Fibroblast of lung (primary cell): Measurements from ENCODE around the gene GPRASP2.
A peak's percentile ranks its signal among the peaks of the same experiment; 100 is the strongest.

Experiments
- EZH2 ChIP-seq: IDR thresholded peaks from 2 replicates; pipeline ENCODE4 v1.5.1; 2012; ENCODE audit warnings: low read length, control low read depth, mild to moderate bottlenecking; ENCODE audit errors: missing control alignments
- TF ChIP-seq, protein P1 (sequence below), 2 donors: IDR thresholded peaks in 1 of 2; conservative IDR thresholded peaks in 1 of 2; 1 replicate in 1 of 2; 2 replicates in 1 of 2; pipeline ENCODE4 v1.5.1; 2011 to 2012; ENCODE audit warnings: low read length in 2 of 2, control low read depth in 1 of 2, inconsistent platforms in 1 of 2, low read depth in 1 of 2, mild to moderate bottlenecking in 1 of 2

DNA sequence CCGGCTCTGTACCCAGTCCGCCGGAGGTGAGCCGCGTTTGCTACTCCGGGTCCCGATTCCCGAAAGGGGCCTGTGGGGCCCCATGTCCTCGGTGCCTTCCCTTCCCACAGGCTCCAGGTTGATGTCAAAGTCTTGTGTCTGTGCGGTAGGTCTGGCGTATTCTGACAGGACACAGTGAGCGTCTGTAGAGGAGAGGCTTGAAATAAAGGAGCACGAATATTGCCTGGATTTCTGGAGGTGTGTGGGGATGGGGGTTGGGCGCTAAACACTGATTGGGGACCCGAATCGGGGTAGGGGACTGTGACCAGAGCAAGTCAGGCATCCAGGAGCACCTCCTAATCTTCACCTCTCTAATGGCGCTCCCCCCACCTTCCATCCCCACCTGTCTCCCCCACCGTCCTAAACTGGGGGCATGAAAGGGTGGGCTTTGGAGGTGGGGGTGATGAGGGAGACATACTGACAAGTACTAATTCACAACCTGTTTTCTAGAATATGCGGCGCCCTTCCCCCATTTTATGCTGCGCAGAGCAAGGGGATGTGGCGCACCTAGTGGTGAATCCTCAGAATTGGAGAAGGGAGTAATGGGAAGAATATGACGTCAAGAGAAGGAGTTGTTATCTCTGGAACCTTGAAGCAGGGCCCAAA lies 855 bp downstream of the GPRASP2 start:
- TF ChIP-seq, protein P1, sequence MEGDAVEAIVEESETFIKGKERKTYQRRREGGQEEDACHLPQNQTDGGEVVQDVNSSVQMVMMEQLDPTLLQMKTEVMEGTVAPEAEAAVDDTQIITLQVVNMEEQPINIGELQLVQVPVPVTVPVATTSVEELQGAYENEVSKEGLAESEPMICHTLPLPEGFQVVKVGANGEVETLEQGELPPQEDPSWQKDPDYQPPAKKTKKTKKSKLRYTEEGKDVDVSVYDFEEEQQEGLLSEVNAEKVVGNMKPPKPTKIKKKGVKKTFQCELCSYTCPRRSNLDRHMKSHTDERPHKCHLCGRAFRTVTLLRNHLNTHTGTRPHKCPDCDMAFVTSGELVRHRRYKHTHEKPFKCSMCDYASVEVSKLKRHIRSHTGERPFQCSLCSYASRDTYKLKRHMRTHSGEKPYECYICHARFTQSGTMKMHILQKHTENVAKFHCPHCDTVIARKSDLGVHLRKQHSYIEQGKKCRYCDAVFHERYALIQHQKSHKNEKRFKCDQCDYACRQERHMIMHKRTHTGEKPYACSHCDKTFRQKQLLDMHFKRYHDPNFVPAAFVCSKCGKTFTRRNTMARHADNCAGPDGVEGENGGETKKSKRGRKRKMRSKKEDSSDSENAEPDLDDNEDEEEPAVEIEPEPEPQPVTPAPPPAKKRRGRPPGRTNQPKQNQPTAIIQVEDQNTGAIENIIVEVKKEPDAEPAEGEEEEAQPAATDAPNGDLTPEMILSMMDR (conservative IDR thresholded peaks at IDR 0.05 in 1 of 2, IDR thresholded peaks at IDR 0.05 in 1 of 2; ENCODE audit: low read depth in 1 of 2, low read length in 2 of 2): peak; percentile 59 to 69
- no peak for TF ChIP-seq EZH2
